GM12878 (cell line): Measurements from ENCODE around the gene SERINC5. TPM values are rescaled to one million over a fixed set of nuclear protein-coding genes. Genes with fewer than 3 reads are reported as not detected.

Experiments used
- ATAC-seq: fragments of 200-7000 bp; cut with Tn5 transposase; 3 replicates; pipeline ENCODE4 v1.9.1; 2020; ENCODE audit warnings: mild to moderate bottlenecking, moderate library complexity
- BruUV-seq: library from RNA; stranded (reverse); fragments of 400-500 nt; replicated peaks from 2 replicates; lab custom pipeline; 2021; lab: Mats Ljungman, UMichigan
- CTCF ChIA-PET: fragments of 300-600 bp; sonication (Branson Sonifier 250); formaldehyde crosslinking; extraction: SDS; loops from one replicate; lab custom pipeline; 2021; ENCODE audit warnings: inconsistent platforms; lab: Yijun Ruan, JAX
- POLR2A ChIA-PET: fragments of 350-600 bp; formaldehyde crosslinking; extraction: SDS; loops from one replicate; lab custom pipeline; 2021; ENCODE audit warnings: inconsistent platforms; lab: Charles Lee
- RAD21 ChIA-PET: fragments of 300-600 bp; sonication (Branson Sonifier 250); formaldehyde crosslinking; loops from one replicate; lab custom pipeline; 2023; ENCODE audit warnings: antibody characterized with exemption; ENCODE audit not compliant: unreplicated experiment; lab: Charles Lee
- SMC1A ChIA-PET: fragments of 300-600 bp; sonication (Branson Sonifier 250); formaldehyde crosslinking; loops from one replicate; lab custom pipeline; 2023; ENCODE audit not compliant: unreplicated experiment, uncharacterized antibody; lab: Charles Lee
- DNase-seq: peaks from one replicate; pipeline ENCODE4 v3.0.0-alpha.2; 2011; ENCODE audit warnings: low read depth, low spot score
- FAIRE-seq: peaks from 3 replicates; lab custom pipeline; 2011; peaks lifted over from hg19 to GRCh38; lab: Jason Lieb, UNC
- H2AFZ ChIP-seq: 2 replicates; pipeline ENCODE4 v1.6.0; 2011; ENCODE audit warnings: low read depth, low read length, control low read depth; ENCODE audit not compliant: control insufficient read depth
- H3K27ac ChIP-seq: 2 replicates; pipeline ENCODE4 v1.5.1; 2011; ENCODE audit warnings: control low read depth; ENCODE audit not compliant: control insufficient read depth, insufficient read depth
- H3K27me3 ChIP-seq, 2 experiments: replicated peaks in 1 of 2; 2 replicates each; pipeline versions ENCODE4 v1.6.0 to v1.6.1; 2011; ENCODE audit warnings: low read length in 1 of 2; ENCODE audit not compliant: control insufficient read depth in 2 of 2, insufficient read depth in 2 of 2
- H3K36me3 ChIP-seq, 2 experiments: 2 replicates each; pipeline ENCODE4 v1.5.1; 2011; ENCODE audit warnings: low read length in 1 of 2; ENCODE audit not compliant: control insufficient read depth in 2 of 2, insufficient read depth in 2 of 2
- H3K4me1 ChIP-seq: 2 replicates; pipeline ENCODE4 v1.6.1; 2011; ENCODE audit warnings: mild to moderate bottlenecking, low read length, moderate library complexity, mixed read lengths; ENCODE audit not compliant: control insufficient read depth, insufficient read depth
- H3K4me2 ChIP-seq: 2 replicates; pipeline ENCODE4 v1.6.0; 2011; ENCODE audit warnings: control low read depth; ENCODE audit not compliant: control insufficient read depth, insufficient read depth
- H3K4me3 ChIP-seq: fragments of 200-600 bp; sonication (generic); 2 replicates; pipeline ENCODE4 v1.5.1; 2016
- H3K79me2 ChIP-seq: 2 replicates; pipeline ENCODE4 v1.6.0; 2011; ENCODE audit warnings: low read length; ENCODE audit not compliant: control insufficient read depth, insufficient read depth
- H3K9ac ChIP-seq: 2 replicates; pipeline ENCODE4 v1.8.0; 2011; ENCODE audit warnings: low read length, control low read depth, mixed read lengths; ENCODE audit not compliant: control insufficient read depth, insufficient read depth
- H3K9me3 ChIP-seq: replicated peaks from 3 replicates; pipeline ENCODE4 v1.5.1; 2011; ENCODE audit warnings: mild to moderate bottlenecking, low read length; ENCODE audit not compliant: control insufficient read depth, insufficient read depth
- H4K20me1 ChIP-seq: 2 replicates; pipeline ENCODE4 v1.6.0; 2011; ENCODE audit not compliant: control insufficient read depth, insufficient read depth
- CBX3 ChIP-seq: fragments of 200-600 bp; sonication (generic); IDR thresholded peaks from 2 replicates; pipeline ENCODE4 v1.6.1; 2016; ENCODE audit warnings: low read depth, borderline replicate concordance
- CUX1 ChIP-seq: IDR thresholded peaks from 2 replicates; pipeline ENCODE4 v1.6.1; 2012; ENCODE audit warnings: improper control_type of control experiment, low read depth, low read length; ENCODE audit not compliant: insufficient replicate concordance
- GABPA ChIP-seq: IDR thresholded peaks from 2 replicates; pipeline ENCODE4 v1.6.1; 2014; ENCODE audit warnings: antibody characterized with exemption, low read depth, mild to moderate bottlenecking, inconsistent platforms
- MLLT1 ChIP-seq: fragments of 450-650 bp; IDR thresholded peaks from 2 replicates; pipeline ENCODE4 v1.6.1; 2016; ENCODE audit warnings: mild to moderate bottlenecking
- MYB ChIP-seq: fragments of 150-350 bp; IDR thresholded peaks from 2 replicates; pipeline ENCODE4 v1.6.1; 2014; ENCODE audit warnings: mild to moderate bottlenecking, low read depth, low read length, borderline replicate concordance
- PAX5 ChIP-seq: IDR thresholded peaks from 2 replicates; pipeline ENCODE4 v1.6.1; 2011; ENCODE audit warnings: low read depth, low read length, borderline replicate concordance
- POU2F2 ChIP-seq: IDR thresholded peaks from 3 replicates; pipeline ENCODE4 v1.6.1; 2011; ENCODE audit warnings: low read depth, mild to moderate bottlenecking, low read length, borderline replicate concordance
- RELB ChIP-seq: fragments of 450-650 bp; IDR thresholded peaks from 2 replicates; pipeline ENCODE4 v1.6.1; 2017; ENCODE audit warnings: low read depth, mild to moderate bottlenecking, moderate library complexity
- SIX5 ChIP-seq: IDR thresholded peaks from 2 replicates; pipeline ENCODE4 v1.6.1; 2011; ENCODE audit warnings: mild to moderate bottlenecking, low read depth, low read length, moderate library complexity; ENCODE audit not compliant: severe bottlenecking
- SKIL ChIP-seq: fragments of 450-650 bp; IDR thresholded peaks from 2 replicates; pipeline ENCODE4 v1.6.1; 2017; ENCODE audit warnings: mild to moderate bottlenecking, low read depth, inconsistent platforms; ENCODE audit not compliant: poor library complexity, severe bottlenecking
- WRNIP1 ChIP-seq: IDR thresholded peaks from 2 replicates; pipeline ENCODE4 v1.6.1; 2011; ENCODE audit warnings: low read depth, low read length, improper control_type of control experiment, borderline replicate concordance
- ZNF384 ChIP-seq: IDR thresholded peaks from 2 replicates; pipeline ENCODE4 v1.6.1; 2012; ENCODE audit warnings: low read depth, mild to moderate bottlenecking, low read length, improper control_type of control experiment, borderline replicate concordance
- WGBS: methylation state at CpG from one replicate; pipeline ENCODE4 v1.1.6; 2016; ENCODE audit warnings: low lambda C conversion rate; ENCODE audit not compliant: insufficient replicate concordance, insufficient coverage; ENCODE audit errors: missing lambda C conversion rate; 5-methylcytosine and 5-hydroxymethylcytosine counted together
- in situ Hi-C: fragments of 300-500 bp; cut with MboI; formaldehyde crosslinking; loops from 9 replicates; pipeline ENCODE4 v1.14.3; 2018; ENCODE audit warnings: mixed read lengths
- intact Hi-C: fragments of 100-400 bp; cut with micrococcal nuclease; formaldehyde crosslinking; loops from one replicate; pipeline ENCODE4 v1.14.2; 2022; ENCODE audit not compliant: unreplicated experiment
- polyA plus RNA-seq, 11 experiments: library from polyadenylated mRNA; depleted of rRNA in 4 of 11; unstranded in 6 of 11; stranded (reverse) in 5 of 11; fragments of >200 nt; fragmentation: Nextera tagmentation in 4 of 11; fragmentation: Illumina TruSeq in 1 of 11; extraction: Ambion mirVana in 4 of 11; extraction: Trizol in 1 of 11; gene quantifications; 1 replicate in 1 of 11; 2 replicates in 10 of 11; pipeline versions ENCODE4 v1.2.1 to v1.2.3, GENCODE V29; 2011 to 2016; ENCODE audit warnings: inconsistent platforms in 2 of 11, missing spikeins in 2 of 11, low read depth in 1 of 11
- total RNA-seq, 4 experiments: library from RNA; depleted of rRNA in 3 of 4; stranded (reverse); fragments of >200 nt in 3 of 4; fragmentation: Illumina TruSeq in 1 of 4; extraction: Trizol in 1 of 4; gene quantifications; 2 replicates each; pipeline versions ENCODE4 v1.2.1 to v1.2.3, GENCODE V29; 2013 to 2021

Gene SERINC5
- total and polyA plus RNA-seq, 10 of the 15 experiments (the other 5 are each of a cell fraction or from before 2014, with no cell fraction given), result 0.66 to 7.0 (median 2.8) TPM

GRCh38 chr5:80269991-80270438 is 14.2 kb upstream of the SERINC5 start:
- no peak for ATAC-seq
- intact Hi-C loops (no loop called here), in situ Hi-C loops (no loop called here)
- ChIA-PET POLR2A (no interaction called here), RAD21 (interaction anchor here (1.5 to 9.5 kb wide), 2 partner anchors 14 to 178 kb away, joined by 3 to 114 read pairs; partner anchors contain the start of gene SERINC5), CTCF (interaction anchor here (11.5 kb wide), 1 partner anchor 177 kb away, joined by 168 read pairs; no protein-coding TSS in a partner anchor), SMC1A (interaction anchor here (2.4 kb wide), 2 partner anchors 13 to 178 kb away, joined by 5 to 9 read pairs; no protein-coding TSS in a partner anchor)
- 48% methylated on average over 8 of the region's 8 CpGs for WGBS
- Histone ChIP-seq H2AFZ (peak overlapping the region; percentile 19), H3K79me2 (no peaks in the 10 kb centered on the region), H4K20me1 (no peaks in the 10 kb centered on the region), H3K4me1 (no peaks in the 10 kb centered on the region), H3K4me3 (no peak overlapping the region), H3K9me3 (no peaks in the 10 kb centered on the region), H3K9ac (no peak overlapping the region), H3K27me3 (no peaks in the 10 kb centered on the region)
- peak; percentile 13 for FAIRE-seq
- no peak for DNase-seq
- BruUV-seq, result no TSS peak
- TF ChIP-seq CBX3, result no peak
- no peak for TF ChIP-seq WRNIP1
- no peak for TF ChIP-seq SIX5
- no peak for TF ChIP-seq ZNF384
- no peak for TF ChIP-seq RELB
- TF ChIP-seq CUX1, result no peak
- TF ChIP-seq PAX5, result no peak
- TF ChIP-seq GABPA, result no peak
- TF ChIP-seq SKIL, result no peak
- no peak for TF ChIP-seq MYB
- no peak for TF ChIP-seq MLLT1
- no peak for TF ChIP-seq POU2F2
- TF ChIP-seq, all 136 proteins: peak for 0
- H3K36me3 ChIP-seq, result no peaks in the 10 kb centered on the region
- peak overlapping the region; percentile 19; the same call in 1 of the 2 replicates for H3K4me2 ChIP-seq
- H3K27ac ChIP-seq, result no peak overlapping the region
